Testis (tissue), 2 donors: ENCODE data around the gene PLXNA1.

Experiments
- CTCF ChIP-seq, 3 experiments: fragments of 450-650 bp in 2 of 3; fragments of 200-600 bp in 1 of 3; sonication (generic) in 1 of 3; IDR thresholded peaks; one replicate each; pipeline ENCODE4 v1.5.1; 2016 to 2019; ENCODE audit warnings: antibody characterized with exemption in 3 of 3, mild to moderate bottlenecking in 2 of 3, moderate library complexity in 1 of 3
- POLR2A ChIP-seq: fragments of 450-650 bp; IDR thresholded peaks from one replicate; pipeline ENCODE4 v1.6.1; 2017; ENCODE audit warnings: antibody characterized with exemption, mild to moderate bottlenecking, moderate library complexity

DNA sequence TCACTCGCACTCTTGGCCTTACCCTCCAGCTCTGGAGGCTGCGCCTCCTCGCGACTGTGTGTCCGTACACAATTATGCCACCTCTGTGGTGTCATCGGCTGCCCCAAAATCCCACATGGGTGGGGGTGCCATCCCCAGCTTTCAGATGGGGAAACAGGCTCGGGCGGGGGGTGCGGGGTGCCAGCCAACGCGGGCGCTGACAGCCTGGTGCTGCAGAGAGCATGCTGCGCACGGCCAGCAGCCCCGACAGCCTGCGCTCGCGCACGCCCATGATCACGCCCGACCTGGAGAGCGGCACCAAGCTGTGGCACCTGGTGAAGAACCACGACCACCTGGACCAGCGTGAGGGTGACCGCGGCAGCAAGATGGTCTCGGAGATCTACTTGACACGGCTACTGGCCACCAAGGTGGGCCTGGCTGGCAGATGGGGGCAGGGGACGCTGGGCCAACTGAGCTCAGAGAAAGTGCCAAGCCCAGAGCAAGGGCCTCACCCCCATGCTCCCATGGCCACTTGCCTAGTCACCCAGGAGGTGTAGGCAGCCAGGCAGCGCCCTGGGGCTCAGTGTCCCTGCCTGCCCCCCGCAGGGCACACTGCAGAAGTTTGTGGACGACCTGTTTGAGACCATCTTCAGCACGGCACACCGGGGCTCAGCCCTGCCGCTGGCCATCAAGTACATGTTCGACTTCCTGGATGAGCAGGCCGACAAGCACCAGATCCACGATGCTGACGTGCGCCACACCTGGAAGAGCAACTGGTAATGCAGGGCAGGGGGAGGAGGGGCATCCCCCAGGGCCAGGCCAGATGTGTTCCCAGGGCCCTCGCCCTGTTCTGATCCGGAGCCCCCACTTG, 47.0 kb downstream of the PLXNA1 start:
- TF ChIP-seq POLR2A (no peak), CTCF (IDR thresholded peaks at IDR 0.05) (no peak)
